Hematopoietic multipotent progenitor cell treated with erythropoietin and hydrocortisone succinate and interleukin-3 and kit ligand, for 8 days (in vitro differentiated cells): Measurements from ENCODE around the gene RNGTT.
A peak's percentile ranks its signal among the peaks of the same experiment; 100 is the strongest.
"Not testable (repeated sequence)": the region's sequence is repeated elsewhere in the genome, so short reads cannot be mapped to it uniquely, and the experiment has no call there.

Source experiments
- DNase-seq: peaks from one replicate; pipeline ENCODE4 v3.0.0-alpha.2; 2015

The RNGTT gene

GRCh38 chr6:88785478-88785877 is 177.9 kb downstream of the RNGTT start:
- no peak for DNase-seq

GRCh38 chr6:88780714-88781389 is 182.6 kb downstream of the RNGTT start:
- peak; percentile 85 for DNase-seq

- no peak for DNase-seq
Measured at GRCh38 chr6:88775866-88776571, 187.4 kb downstream of the RNGTT start.

GRCh38 chr6:88768114-88768513 is 195.3 kb downstream of the RNGTT start:
- not testable (repeated sequence) for DNase-seq

GRCh38 chr6:88764081-88764480 is 199.3 kb downstream of the RNGTT start:
- DNase-seq = no peak

GRCh38 chr6:88763160-88763559 is 200.3 kb downstream of the RNGTT start:
- peak; percentile 40 for DNase-seq

- no peak for DNase-seq
Measured at GRCh38 chr6:88761237-88762031, 202.0 kb downstream of the RNGTT start.

GRCh38 chr6:88760091-88760490 is 203.3 kb downstream of the RNGTT start:
- DNase-seq = no peak

GRCh38 chr6:88750936-88751335 is 212.5 kb downstream of the RNGTT start:
- DNase-seq = no peak

- no peak for DNase-seq
Measured at GRCh38 chr6:88749849-88750248, 213.6 kb downstream of the RNGTT start.

- no peak for DNase-seq
Measured at GRCh38 chr6:88748141-88748540, 215.3 kb downstream of the RNGTT start.

GRCh38 chr6:88741939-88742338 is 221.5 kb downstream of the RNGTT start:
- no peak for DNase-seq

- DNase-seq = no peak
Measured at GRCh38 chr6:88741071-88741470, 222.3 kb downstream of the RNGTT start.

GRCh38 chr6:88734544-88734943 is 228.9 kb downstream of the RNGTT start:
- no peak for DNase-seq

- DNase-seq = no peak
Measured at GRCh38 chr6:88730611-88731011, 232.8 kb downstream of the RNGTT start.

- DNase-seq = no peak
Measured at GRCh38 chr6:88728756-88729155, 234.7 kb downstream of the RNGTT start.

- not testable (repeated sequence) for DNase-seq
Measured at GRCh38 chr6:88726409-88726808, 237.0 kb downstream of the RNGTT start.

GRCh38 chr6:88725111-88725975 is 238.1 kb downstream of the RNGTT start:
- DNase-seq = peak; percentile 14

- DNase-seq = no peak
Measured at GRCh38 chr6:88722686-88723085, 240.7 kb downstream of the RNGTT start.

- DNase-seq = not testable (repeated sequence)
Measured at GRCh38 chr6:88716399-88716798, 247.0 kb downstream of the RNGTT start.

GRCh38 chr6:88712243-88712936 is 251.0 kb downstream of the RNGTT start:
- DNase-seq = no peak

GRCh38 chr6:88709819-88710246 is 253.6 kb downstream of the RNGTT start:
- DNase-seq = no peak
